Endothelial cell of umbilical vein (primary cell): ENCODE data around the gene CFAP69. TPM values are rescaled to one million over a fixed set of nuclear protein-coding genes. Genes with fewer than 3 reads are reported as not detected.

Experiments
- BruUV-seq: library from RNA; stranded (reverse); fragments of 400-500 nt; replicated peaks from 2 replicates; lab custom pipeline; 2021; lab: Mats Ljungman, UMichigan
- CTCF ChIA-PET: fragments of 300-600, 350-600 bp; sonication (Branson Sonifier 250); formaldehyde crosslinking; loops from one replicate; lab custom pipeline; 2021; ENCODE audit warnings: antibody characterized with exemption, inconsistent platforms; lab: Charles Lee
- POLR2A ChIA-PET: fragments of 300-600, 350-600 bp; sonication (Branson Sonifier 250); formaldehyde crosslinking; loops from one replicate; lab custom pipeline; 2021; ENCODE audit warnings: antibody characterized with exemption, inconsistent platforms; lab: Charles Lee
- DNase-seq: peaks from one replicate; pipeline ENCODE4 v3.0.0-alpha.2; 2011; ENCODE audit warnings: low read depth, low spot score
- FAIRE-seq: peaks from 2 replicates; lab custom pipeline; 2011; peaks lifted over from hg19 to GRCh38; lab: Jason Lieb, UNC
- H2AFZ ChIP-seq: 2 replicates; pipeline ENCODE4 v1.6.0; 2012; ENCODE audit warnings: low read depth, low read length, control low read depth, inconsistent platforms
- H3K27ac ChIP-seq: 2 replicates; pipeline ENCODE4 v1.5.1; 2011; ENCODE audit warnings: low read depth, mild to moderate bottlenecking, control low read depth, low read length, moderate library complexity; ENCODE audit not compliant: insufficient read depth
- H3K27me3 ChIP-seq, 2 experiments: 2 replicates each; pipeline versions ENCODE4 v1.6.0 to v1.6.1; 2011; ENCODE audit warnings: low read length in 2 of 2, mixed read lengths in 1 of 2; ENCODE audit not compliant: control insufficient read depth in 2 of 2, insufficient read depth in 2 of 2
- H3K36me3 ChIP-seq, 2 experiments: 2 replicates in 1 of 2; 3 replicates in 1 of 2; pipeline ENCODE4 v1.5.1; 2011; ENCODE audit warnings: low read length in 2 of 2, mild to moderate bottlenecking in 1 of 2, moderate library complexity in 1 of 2; ENCODE audit not compliant: control insufficient read depth in 2 of 2, insufficient read depth in 2 of 2; ENCODE audit errors: extremely low read depth in 1 of 2
- H3K4me1 ChIP-seq: 3 replicates; pipeline ENCODE4 v1.5.1; 2011; ENCODE audit warnings: mild to moderate bottlenecking, low read length; ENCODE audit not compliant: control insufficient read depth, insufficient read depth; ENCODE audit errors: extremely low read depth
- H3K4me2 ChIP-seq: 2 replicates; pipeline ENCODE4 v1.6.1; 2011; ENCODE audit warnings: low read length, control low read depth, mixed read lengths; ENCODE audit not compliant: insufficient read depth
- H3K4me3 ChIP-seq, 3 experiments: fragments of 200-600 bp in 1 of 3; sonication (generic), shearing (Covaris generic) in 1 of 3; replicated peaks in 1 of 3; 2 replicates each; pipeline ENCODE4 v1.5.1; 2011 to 2016; ENCODE audit warnings: control low read depth in 3 of 3, low read length in 3 of 3, mild to moderate bottlenecking in 2 of 3, inconsistent platforms in 1 of 3, low read depth in 1 of 3, moderate library complexity in 1 of 3; ENCODE audit not compliant: insufficient read depth in 1 of 3
- H3K79me2 ChIP-seq: 2 replicates; pipeline ENCODE4 v1.6.0; 2012; ENCODE audit warnings: low read length, inconsistent platforms; ENCODE audit not compliant: control insufficient read depth, insufficient read depth
- H3K9ac ChIP-seq: replicated peaks from 2 replicates; pipeline ENCODE3; 2011; ENCODE audit warnings: low read length, control low read depth; ENCODE audit not compliant: insufficient read depth; ENCODE audit errors: extremely low read depth
- H3K9me1 ChIP-seq: replicated peaks from 3 replicates; pipeline ENCODE4 v1.6.0; 2011; ENCODE audit warnings: mild to moderate bottlenecking, low read length; ENCODE audit not compliant: control insufficient read depth, insufficient read depth; ENCODE audit errors: extremely low read depth
- H3K9me3 ChIP-seq: replicated peaks from 2 replicates; pipeline ENCODE4 v1.5.1; 2012; ENCODE audit warnings: low read length, inconsistent platforms; ENCODE audit not compliant: control insufficient read depth, insufficient read depth
- H4K20me1 ChIP-seq: replicated peaks from 2 replicates; pipeline ENCODE3; 2011; ENCODE audit warnings: mild to moderate bottlenecking, low read length; ENCODE audit not compliant: control insufficient read depth, insufficient read depth; ENCODE audit errors: extremely low read depth
- CTCF ChIP-seq, 2 donors: IDR thresholded peaks; 1 replicate in 1 of 2; 2 replicates in 1 of 2; pipeline ENCODE4 v1.5.1; 2011; ENCODE audit warnings: low read length in 2 of 2, mild to moderate bottlenecking in 2 of 2, moderate library complexity in 2 of 2, control low read depth in 1 of 2, inconsistent platforms in 1 of 2, low read depth in 1 of 2; ENCODE audit not compliant: insufficient read depth in 1 of 2; ENCODE audit errors: extremely low read depth in 1 of 2
- JUN ChIP-seq: IDR thresholded peaks from 2 replicates; pipeline ENCODE4 v1.6.1; 2011; ENCODE audit warnings: borderline replicate concordance, low read depth; ENCODE audit not compliant: insufficient read length, insufficient read depth
- MAX ChIP-seq: IDR thresholded peaks from 2 replicates; pipeline ENCODE4 v1.6.1; 2011; ENCODE audit not compliant: insufficient read depth, insufficient read length
- MYC ChIP-seq: IDR thresholded peaks from one replicate; pipeline ENCODE4 v1.6.1; 2011; ENCODE audit warnings: mild to moderate bottlenecking, low read depth, low read length
- POLR2A ChIP-seq: IDR thresholded peaks from 2 replicates; pipeline ENCODE4 v1.6.1; 2012; ENCODE audit warnings: low read depth, mild to moderate bottlenecking, control low read depth, low read length
- POLR2AphosphoS5 ChIP-seq: IDR thresholded peaks from 2 replicates; pipeline ENCODE4 v1.6.1; 2012; ENCODE audit warnings: low read depth, mild to moderate bottlenecking, control low read depth, low read length, moderate library complexity; ENCODE audit not compliant: insufficient read depth
- dilution Hi-C: fragments of 300-500 bp; cut with MboI; formaldehyde crosslinking; loops from one replicate; pipeline ENCODE4 v1.15.0; 2019; ENCODE audit warnings: low sequenced_read_pairs; ENCODE audit not compliant: extremely low pct_ligation_motif_present
- intact Hi-C: fragments of 100-400 bp; cut with micrococcal nuclease; formaldehyde crosslinking; loops from one replicate; pipeline ENCODE4 v1.10.0; 2022
- polyA plus RNA-seq, 4 experiments: library from polyadenylated mRNA; depleted of rRNA in 3 of 4; stranded (reverse) in 3 of 4; unstranded in 1 of 4; fragments of >200 nt; gene quantifications; 2 replicates each; pipeline versions ENCODE4 v1.2.1 to v1.2.3, GENCODE V29; 2011 to 2012; ENCODE audit warnings: missing spikeins in 1 of 4
- total RNA-seq: library from RNA; stranded (reverse); gene quantifications from 2 replicates; pipeline ENCODE4 v1.2.3, GENCODE V29; 2021

Gene CFAP69
- total and polyA plus RNA-seq, 2 donors (not counting 3 experiments of a cell fraction or from before 2014, with no cell fraction given) = 0.81 to 4.4 TPM

GRCh38 chr7:90311175-90311574 is 66.2 kb downstream of the CFAP69 start:
- Histone ChIP-seq H3K4me2 (no peak overlapping the region), H3K9me1 (no peaks in the 10 kb centered on the region), H3K79me2 (no peaks in the 10 kb centered on the region), H3K36me3 (no peaks in the 10 kb centered on the region), H3K9me3 (no peaks in the 10 kb centered on the region), H3K4me3 (no peak overlapping the region), H3K9ac (no peak overlapping the region), H3K27me3 (peaks cover 3 to 7% of the 10 kb centered on the region in 2 experiments), H4K20me1 (no peaks in the 10 kb centered on the region), H3K4me1 (no peaks in the 10 kb centered on the region), H3K27ac (no peak overlapping the region), H2AFZ (no peak overlapping the region)
- no peak for TF ChIP-seq POLR2AphosphoS5
- TF ChIP-seq POLR2A = no peak
- TF ChIP-seq JUN = no peak
- no peak for TF ChIP-seq MYC
- dilution Hi-C loops (no loop called here), intact Hi-C loops (no loop called here)
- FAIRE-seq (no peak), DNase-seq (no peak)
- CTCF ChIA-PET = interaction anchor here (0.6 to 10.5 kb wide), 5 partner anchors 13 to 118 kb away, joined by 3 to 248 read pairs (median 4); no protein-coding TSS in a partner anchor
- POLR2A ChIA-PET = no interaction called here
- no TSS peak for BruUV-seq

- peak; percentile 70 for FAIRE-seq
- intact Hi-C loops = loop anchor here (1.0 kb wide), 2 partner anchors 101 to 115 kb away; no protein-coding TSS in a partner anchor
- POLR2A ChIA-PET = no interaction called here
Measured at GRCh38 chr7:90312745-90313144, 67.8 kb downstream of the CFAP69 start.

More at GRCh38 chr7:90312745-90313144, 67.8 kb downstream of the CFAP69 start:
- Histone ChIP-seq H3K27ac (no peak overlapping the region), H3K79me2 (no peaks in the 10 kb centered on the region), H3K4me1 (no peaks in the 10 kb centered on the region), H3K4me3 (no peak overlapping the region), H3K27me3 (peaks cover 11 to 17% of the 10 kb centered on the region in 2 experiments), H4K20me1 (no peaks in the 10 kb centered on the region), H2AFZ (no peak overlapping the region), H3K9me1 (no peaks in the 10 kb centered on the region), H3K4me2 (no peak overlapping the region), H3K9ac (no peak overlapping the region), H3K9me3 (no peaks in the 10 kb centered on the region), H3K36me3 (no peaks in the 10 kb centered on the region)
- peak; percentile 4 to 23 for TF ChIP-seq CTCF (IDR thresholded peaks at IDR 0.05; ENCODE audit: extremely low read depth in 1 of 2, insufficient read depth in 1 of 2, low read depth in 1 of 2, low read length in 2 of 2)
- no peak for TF ChIP-seq MAX
- TF ChIP-seq POLR2AphosphoS5 = no peak
- CTCF ChIA-PET = interaction anchor here (0.7 to 10.5 kb wide), 37 partner anchors 9 to 721 kb away, joined by 3 to 248 read pairs (median 5); partner anchors contain the start of genes CLDN12, FAM237B, GTPBP10 and STEAP1
- dilution Hi-C loops = no loop called here
- DNase-seq = peak; percentile 25
- no TSS peak for BruUV-seq
